ENCODE results near the gene NEURL1.
"Not testable (repeated sequence)": the region's sequence is repeated elsewhere in the genome, so short reads cannot be mapped to it uniquely, and the experiment has no call there.

NEURL1 gene

GRCh38 chr10:103607051-103607450, 113.5 kb downstream of the NEURL1 start:
- DNase-seq (ENCODE audit: low spot score), result not testable (repeated sequence)

DNA sequence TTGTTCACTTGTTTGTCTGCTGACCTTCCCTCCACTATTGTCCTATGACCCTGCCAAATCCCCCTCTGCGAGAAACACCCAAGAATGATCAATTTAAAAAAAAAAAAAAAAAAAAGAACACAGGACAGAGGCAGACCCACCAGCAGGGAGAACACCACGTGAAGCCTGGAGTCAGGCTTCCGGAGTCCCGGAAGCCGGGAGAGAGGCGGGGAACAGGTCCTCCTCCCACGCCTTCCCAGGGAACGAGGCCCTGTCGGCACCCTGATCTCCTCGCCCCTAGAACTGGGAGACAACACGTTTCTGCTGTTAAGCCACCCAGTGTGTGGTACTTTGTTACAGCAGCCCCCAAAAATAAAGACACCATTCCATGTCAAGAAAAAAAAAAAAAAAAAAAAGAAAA, 114.6 kb downstream of the NEURL1 start:
- not testable (repeated sequence) for DNase-seq (ENCODE audit: low spot score)

DNA sequence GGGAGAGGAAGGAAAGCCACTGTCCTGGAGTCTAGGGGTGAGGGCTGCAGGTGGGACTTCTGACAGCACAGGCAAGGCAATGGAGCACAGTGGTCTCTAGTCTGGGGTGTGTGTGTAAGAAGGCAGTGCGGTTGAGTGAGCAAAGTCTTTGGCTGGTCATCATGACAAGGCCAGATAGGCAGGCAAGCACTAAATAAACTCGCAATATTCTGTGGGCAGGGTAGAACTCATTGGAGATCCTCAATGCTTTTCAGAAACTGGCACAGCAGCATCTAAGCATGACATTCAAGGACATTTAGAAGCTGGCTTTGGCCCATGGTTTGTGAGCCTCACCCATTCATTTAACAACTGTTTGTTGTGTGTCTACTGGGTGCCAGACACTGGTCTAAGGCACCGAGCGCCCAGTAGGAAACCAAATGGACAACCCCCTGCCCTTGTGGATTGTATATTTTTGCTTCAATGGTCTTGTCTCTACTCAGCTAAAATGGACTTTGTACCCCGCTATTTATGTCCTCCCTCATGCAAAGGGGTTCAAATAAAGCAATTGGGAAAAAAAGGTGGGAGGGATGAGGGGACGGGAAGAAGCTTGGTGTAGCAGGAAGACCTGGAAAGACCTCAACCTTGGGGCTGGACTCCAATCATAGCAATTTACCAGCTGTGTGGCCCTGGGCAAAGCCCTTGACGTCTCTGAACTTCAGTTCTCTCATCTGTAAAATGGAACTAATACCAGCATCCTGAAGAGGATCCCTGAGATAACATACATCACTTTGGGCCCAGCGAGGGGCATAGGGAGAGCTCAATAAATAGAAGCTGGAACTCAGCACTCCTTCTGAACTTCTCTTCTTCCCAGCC, 116.0 kb downstream of the NEURL1 start:
- no peak for DNase-seq (ENCODE audit: low spot score)

GRCh38 chr10:103610083-103610472, 116.6 kb downstream of the NEURL1 start:
- no peak for DNase-seq (ENCODE audit: low spot score)

GRCh38 chr10:103610921-103611511, 117.5 kb downstream of the NEURL1 start:
- no peak for DNase-seq (ENCODE audit: low spot score)

GRCh38 chr10:103612462-103613365, 119.2 kb downstream of the NEURL1 start:
- DNase-seq (ENCODE audit: low spot score), result no peak

- DNase-seq (ENCODE audit: low spot score), result no peak
Measured at GRCh38 chr10:103613616-103614015, 120.1 kb downstream of the NEURL1 start.

GRCh38 chr10:103614306-103615158, 121.0 kb downstream of the NEURL1 start:
- no peak for DNase-seq (ENCODE audit: low spot score)

DNA sequence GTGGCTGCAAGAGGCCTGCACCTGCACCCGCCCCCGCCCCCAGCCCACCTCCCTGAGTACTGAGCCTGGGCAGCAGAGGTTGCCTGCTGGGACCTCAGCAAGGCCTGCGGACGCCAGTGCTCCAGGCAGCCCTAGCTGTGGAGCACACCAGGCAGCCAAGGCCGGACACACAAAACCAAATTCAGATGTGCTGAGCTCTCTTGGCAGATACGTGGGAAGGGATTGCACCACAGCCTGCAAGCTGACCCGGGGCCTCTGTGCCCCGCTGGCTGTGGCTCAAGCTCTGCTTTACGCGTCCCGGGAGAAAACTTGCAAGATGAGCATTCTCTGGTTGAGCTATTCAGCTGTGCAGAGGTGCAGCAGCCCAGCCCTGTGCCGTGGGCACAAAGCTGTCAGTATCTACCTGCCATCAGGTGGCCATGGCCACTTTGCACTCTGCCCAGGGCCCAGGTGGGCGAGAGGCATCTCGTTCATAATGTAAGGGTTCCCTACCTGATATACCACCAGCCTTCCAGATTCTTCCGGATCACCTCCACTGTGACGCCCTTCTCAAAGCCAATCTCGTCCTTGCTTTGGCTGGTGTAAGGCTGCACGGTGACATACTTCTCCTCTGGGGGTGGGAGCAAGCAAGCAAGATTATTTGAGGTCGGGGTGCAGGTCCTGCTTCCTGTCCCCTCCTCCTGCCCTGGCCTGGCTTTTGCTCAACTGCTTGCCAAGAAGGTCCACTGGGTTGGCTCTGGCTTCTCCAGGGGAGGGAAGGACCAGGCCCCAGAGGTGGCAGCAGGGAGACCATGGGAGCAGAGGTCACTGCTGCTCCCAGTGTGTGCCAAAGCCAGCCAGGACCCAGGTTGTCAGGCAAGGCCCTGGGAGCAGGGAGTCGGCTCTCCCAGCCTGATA, 123.4 kb downstream of the NEURL1 start:
- DNase-seq (ENCODE audit: low spot score), result no peak

GRCh38 chr10:103617602-103618385, 124.3 kb downstream of the NEURL1 start:
- DNase-seq (ENCODE audit: low spot score), result no peak

- DNase-seq (ENCODE audit: low spot score), result peak; percentile 72
Measured at GRCh38 chr10:103618575-103619423, 125.3 kb downstream of the NEURL1 start.

- DNase-seq (ENCODE audit: low spot score), result no peak
Measured at GRCh38 chr10:103619424-103620351, 126.2 kb downstream of the NEURL1 start.

- no peak for DNase-seq (ENCODE audit: low spot score)
Measured at GRCh38 chr10:103620352-103620740, 126.8 kb downstream of the NEURL1 start.

- no peak for DNase-seq (ENCODE audit: low spot score)
Measured at GRCh38 chr10:103620891-103621782, 127.6 kb downstream of the NEURL1 start.

- peak; percentile 59 for DNase-seq (ENCODE audit: low spot score)
Measured at GRCh38 chr10:103621783-103622125, 128.2 kb downstream of the NEURL1 start.

GRCh38 chr10:103622286-103622685, 128.8 kb downstream of the NEURL1 start:
- no peak for DNase-seq (ENCODE audit: low spot score)
